Measurements from ENCODE around the gene ISG20.

ISG20 gene

GRCh38 chr15:88654430-88655102 lies 15.8 kb downstream of the ISG20 start:
- H3K4me3 ChIP-seq (ENCODE audit: low read depth, low read length): no peak overlapping the region
- DNase-seq (ENCODE audit: low read depth): no peak
- TF ChIP-seq CTCF (IDR thresholded peaks at IDR 0.05; ENCODE audit: control insufficient read depth, extremely low read depth, insufficient read depth): no peak

- no peak for DNase-seq (ENCODE audit: low read depth)
- TF ChIP-seq CTCF (IDR thresholded peaks at IDR 0.05; ENCODE audit: control insufficient read depth, extremely low read depth, insufficient read depth): no peak
- no peak overlapping the region for H3K4me3 ChIP-seq (ENCODE audit: low read depth, low read length)
These were observed 16.3 kb downstream of the ISG20 start for GRCh38 chr15:88655103-88655553.

- TF ChIP-seq CTCF (IDR thresholded peaks at IDR 0.05; ENCODE audit: control insufficient read depth, extremely low read depth, insufficient read depth): no peak
- no peak for DNase-seq (ENCODE audit: low read depth)
- no peak overlapping the region for H3K4me3 ChIP-seq (ENCODE audit: low read depth, low read length)
These were observed 17.1 kb downstream of the ISG20 start for GRCh38 chr15:88655800-88656488.

- no peak overlapping the region for H3K4me3 ChIP-seq (ENCODE audit: low read depth, low read length)
- TF ChIP-seq CTCF (IDR thresholded peaks at IDR 0.05; ENCODE audit: control insufficient read depth, extremely low read depth, insufficient read depth): no peak
- no peak for DNase-seq (ENCODE audit: low read depth)
These were observed 18.0 kb downstream of the ISG20 start for GRCh38 chr15:88656760-88657221.

GRCh38 chr15:88657326-88658069 lies 18.7 kb downstream of the ISG20 start:
- no peak for DNase-seq (ENCODE audit: low read depth)
- no peak overlapping the region for H3K4me3 ChIP-seq (ENCODE audit: low read depth, low read length)
- peak; percentile 91 for TF ChIP-seq CTCF (IDR thresholded peaks at IDR 0.05; ENCODE audit: control insufficient read depth, extremely low read depth, insufficient read depth)

DNA sequence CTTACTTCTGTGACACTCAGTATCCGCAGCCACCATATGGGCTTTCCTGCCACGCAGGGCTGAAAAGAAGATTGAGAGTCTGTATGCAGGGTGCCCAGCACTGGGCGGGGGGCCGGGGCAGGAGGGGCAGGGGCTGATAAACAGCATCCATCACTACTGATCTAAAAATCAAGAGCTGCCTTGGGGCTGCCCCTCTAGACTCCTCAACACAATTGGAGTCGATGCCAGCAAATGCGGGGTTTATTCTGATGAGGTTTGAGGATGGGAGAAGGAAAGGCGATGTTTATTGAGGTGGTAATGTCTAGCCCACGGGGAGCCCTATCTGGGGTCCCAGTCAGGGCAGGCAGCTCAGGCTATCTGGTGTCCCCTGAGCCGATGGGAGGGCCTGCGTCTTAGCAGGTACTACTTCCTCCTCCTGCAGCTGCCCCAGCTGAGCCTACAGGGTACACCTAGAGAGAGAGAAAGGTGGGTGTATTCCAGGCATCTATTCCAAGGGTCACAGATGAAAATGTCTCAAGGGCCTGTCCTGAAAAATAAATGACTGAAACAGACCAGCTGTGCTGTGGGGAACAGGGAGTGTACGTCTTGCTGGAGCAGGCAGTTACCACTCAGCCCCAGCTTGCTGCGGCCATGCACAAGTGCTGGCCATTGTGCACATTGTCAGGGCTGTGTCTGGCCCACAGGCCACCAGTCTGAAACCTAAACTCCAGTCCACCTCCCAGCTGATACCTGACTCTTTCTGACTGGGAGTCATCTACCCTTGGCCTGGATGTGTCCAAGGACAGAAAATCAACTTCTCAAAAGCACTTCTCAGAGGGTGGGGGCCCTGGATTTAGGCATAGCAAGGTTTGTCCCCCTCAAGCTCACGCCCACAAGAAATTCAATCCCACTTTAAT lies 19.5 kb downstream of the ISG20 start:
- H3K4me3 ChIP-seq (ENCODE audit: low read depth, low read length): no peak overlapping the region

More for the DNA sequence above, 19.5 kb downstream of the ISG20 start:
- DNase-seq (ENCODE audit: low read depth): no peak
- TF ChIP-seq CTCF (IDR thresholded peaks at IDR 0.05; ENCODE audit: control insufficient read depth, extremely low read depth, insufficient read depth): no peak
